ENCODE data around the gene PDZRN3.

PDZRN3 gene

DNA sequence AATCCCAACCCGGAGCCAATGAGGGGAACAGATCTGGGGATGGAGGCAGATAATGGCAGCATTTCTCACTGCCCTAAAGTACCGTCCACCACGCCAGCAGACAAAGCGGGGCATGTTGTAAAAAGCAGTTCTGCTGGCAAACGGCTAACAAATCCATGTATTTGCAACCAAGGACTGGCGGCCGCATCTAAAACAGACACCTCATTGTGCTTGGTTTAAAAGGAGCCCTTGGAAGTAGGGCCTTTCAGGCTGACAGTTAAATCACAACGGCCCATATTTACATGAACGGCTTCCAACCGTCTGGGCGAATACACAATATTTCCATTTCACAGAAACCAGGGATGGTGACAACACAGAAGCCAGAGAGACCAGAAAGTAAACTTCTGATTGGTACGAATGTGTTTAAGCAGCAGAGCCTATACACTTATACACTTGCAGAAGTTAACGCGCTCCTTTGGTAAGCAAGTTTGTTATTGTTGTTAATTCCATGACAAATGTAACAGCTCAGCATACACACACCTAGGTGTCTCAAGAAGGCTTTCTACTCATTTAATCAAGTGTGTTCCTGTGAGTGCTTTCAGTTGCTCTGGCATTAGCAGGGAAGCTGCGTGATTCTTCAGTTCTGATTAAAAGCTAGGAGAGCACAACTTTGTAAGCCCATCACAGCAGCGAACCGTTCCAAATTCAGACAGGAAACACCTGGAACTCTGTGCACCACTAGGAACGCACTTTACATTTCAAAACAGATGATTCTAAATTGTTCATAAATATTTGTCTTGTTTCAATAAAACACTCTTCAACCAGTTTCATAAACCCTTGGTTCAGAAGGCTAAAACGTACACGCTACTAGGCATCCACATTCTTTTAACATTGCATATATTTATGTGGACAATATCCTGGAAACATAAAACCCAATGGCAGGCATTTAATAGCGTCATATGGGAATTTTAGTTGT, 112.9 kb downstream of the PDZRN3 start:
- FAIRE-seq: no peak

DNA sequence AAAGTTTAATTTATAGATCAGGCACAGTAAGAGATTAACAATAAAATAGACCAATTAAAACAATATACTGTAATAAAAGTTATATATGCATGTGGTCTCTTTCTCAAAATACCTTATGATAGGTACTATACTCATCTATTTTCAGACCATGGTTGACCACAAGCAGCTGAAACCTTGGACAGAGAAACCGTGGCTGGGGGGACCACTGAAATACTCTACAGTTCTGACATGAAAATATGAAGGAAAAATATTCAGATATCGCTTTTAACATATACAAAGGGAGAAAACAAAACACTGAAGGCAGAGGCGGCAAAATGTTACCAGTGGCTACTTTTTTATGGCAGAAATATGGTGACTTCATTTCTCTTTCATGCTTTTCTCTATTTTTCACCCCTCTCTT, 114.0 kb downstream of the PDZRN3 start:
- no peak for FAIRE-seq

GRCh38 chr3:73510334-73510733, 114.4 kb downstream of the PDZRN3 start:
- FAIRE-seq: no peak

DNA sequence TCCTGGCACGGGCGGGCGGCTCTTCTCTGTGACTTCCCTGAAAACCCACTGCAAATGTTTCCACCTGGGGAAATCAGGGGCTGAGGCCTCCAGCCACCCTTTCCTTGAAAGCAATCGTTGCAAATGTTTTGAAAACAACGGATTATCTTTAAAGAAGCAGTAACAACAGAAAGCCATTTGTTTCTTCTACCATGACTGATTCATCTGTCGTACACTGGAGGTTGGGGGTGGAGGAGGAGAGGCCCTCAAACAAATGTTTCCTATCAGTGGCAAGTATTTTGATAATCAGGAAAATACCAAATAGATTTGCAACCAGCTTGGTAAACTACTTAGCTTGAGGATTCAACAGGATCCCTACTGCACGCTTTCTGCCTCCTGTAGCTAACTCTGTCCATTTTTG, 114.9 kb downstream of the PDZRN3 start:
- FAIRE-seq: no peak

DNA sequence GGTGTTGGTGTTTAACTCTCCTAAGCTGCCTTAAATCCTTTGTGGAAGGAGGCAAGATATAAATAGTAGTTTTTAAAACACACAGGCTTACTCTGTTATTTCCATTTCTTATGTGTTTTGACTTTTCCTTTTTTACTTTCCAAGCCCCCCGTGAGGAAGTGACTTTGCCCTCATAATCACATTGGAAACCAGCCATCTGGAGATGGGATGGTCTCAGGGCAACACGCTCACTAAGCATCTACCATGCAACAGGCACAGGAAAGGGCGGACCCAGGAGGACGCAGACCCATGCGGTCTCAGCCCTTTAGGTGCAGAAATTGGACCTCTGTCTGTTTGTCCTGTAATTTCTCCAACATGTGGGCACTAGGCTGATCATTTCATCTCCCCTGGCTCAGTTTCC, 115.7 kb downstream of the PDZRN3 start:
- no peak for FAIRE-seq

- peak; percentile 61 for FAIRE-seq
Measured at GRCh38 chr3:73508330-73508954, 116.3 kb downstream of the PDZRN3 start.

DNA sequence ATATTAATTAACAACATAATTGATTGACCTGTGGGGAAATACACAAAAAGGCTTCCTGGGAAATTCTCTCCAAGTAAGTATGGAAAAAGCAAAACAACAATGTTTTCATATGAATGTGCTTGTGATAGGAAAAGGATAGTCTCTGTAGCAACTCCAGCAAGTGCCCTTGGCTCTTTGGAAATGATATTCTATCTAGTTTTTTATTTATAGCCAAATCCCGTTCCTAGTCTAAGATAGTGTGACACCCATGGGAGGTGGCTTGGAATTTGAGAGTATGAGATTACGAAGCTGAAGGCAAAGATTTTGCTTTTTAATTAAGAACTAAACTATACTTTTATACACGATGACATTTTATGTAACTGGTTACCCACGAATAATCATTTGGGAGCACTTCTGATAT, 119.9 kb downstream of the PDZRN3 start:
- no peak for FAIRE-seq

DNA sequence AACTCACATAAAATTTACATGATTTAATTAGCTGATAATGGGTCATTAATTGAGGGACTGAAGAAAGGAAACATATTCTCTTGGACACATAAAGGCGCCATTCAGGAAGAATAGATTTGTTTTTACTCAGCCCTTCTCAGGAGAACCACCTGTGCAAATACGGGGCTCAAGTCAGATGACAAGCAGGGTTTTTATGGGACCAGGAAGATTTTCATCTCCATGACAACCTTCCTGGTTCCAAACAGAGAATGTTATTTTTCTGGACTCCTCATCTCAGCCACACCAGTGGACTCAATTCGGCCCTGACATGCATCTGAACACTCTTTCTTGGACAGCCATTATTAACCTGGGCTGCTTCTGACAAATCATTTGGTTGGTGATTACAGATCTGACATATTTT, 120.5 kb downstream of the PDZRN3 start:
- no peak for FAIRE-seq

DNA sequence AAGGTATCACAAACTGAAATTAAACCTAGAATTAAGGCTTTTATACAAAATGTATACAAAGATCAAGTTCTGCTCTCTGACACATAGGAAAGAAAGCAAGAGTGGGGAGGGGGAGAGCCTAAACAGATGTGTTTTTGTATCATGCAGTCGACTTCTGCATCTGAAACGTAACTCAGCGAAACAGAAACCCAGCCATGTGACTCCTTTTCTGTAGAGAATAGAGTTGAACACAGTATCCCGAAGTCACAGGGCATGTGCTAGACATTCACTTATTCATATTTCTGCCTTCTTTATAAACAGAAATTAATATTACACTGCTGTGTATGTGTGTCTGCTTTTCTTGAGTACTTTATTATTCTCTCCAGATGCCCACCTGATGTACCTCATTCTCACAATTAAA, 121.0 kb downstream of the PDZRN3 start:
- FAIRE-seq: no peak

DNA sequence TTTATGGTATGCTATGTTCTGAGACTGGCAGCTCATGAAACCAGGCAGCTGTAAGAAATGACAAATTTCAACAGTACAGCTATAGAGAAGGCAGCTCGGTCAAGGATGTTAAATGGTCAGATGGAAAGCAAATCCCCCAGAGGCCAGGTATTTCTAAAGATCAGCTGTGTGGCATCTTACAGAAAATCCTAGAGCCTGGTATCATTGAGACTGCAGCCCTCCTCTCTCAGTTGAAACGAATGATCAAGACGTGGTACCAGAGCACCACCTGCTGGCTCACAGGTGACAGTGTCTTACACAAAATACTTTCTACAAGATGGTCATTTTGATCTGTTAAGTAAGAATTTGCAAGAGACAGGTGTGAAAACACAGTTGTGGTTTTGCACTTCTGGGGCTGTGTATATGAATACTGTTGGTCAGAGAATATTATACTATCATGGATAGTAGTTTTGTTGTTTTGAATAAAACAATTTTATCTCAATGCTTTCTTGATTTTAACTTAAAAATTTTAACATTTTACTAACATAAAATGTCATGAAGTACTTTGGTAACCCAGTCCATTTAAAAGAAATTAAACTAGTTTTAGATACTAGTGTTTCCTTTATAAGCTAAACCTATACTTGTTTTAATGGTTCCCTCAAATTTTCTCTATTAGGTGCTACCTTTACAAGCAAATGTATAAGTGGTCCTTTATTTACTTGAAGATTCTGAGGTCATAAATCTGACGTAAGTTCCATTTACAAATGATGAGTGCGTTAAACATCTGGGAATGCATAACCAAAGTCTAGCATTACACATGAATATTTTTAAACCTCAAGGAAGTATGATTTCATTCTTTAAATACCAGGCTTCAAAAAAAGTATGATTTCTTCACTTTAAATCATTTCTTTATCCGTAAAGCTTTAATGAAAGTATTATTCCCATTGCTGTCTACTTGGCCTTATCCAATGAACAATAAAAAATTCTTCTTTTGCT, 121.8 kb downstream of the PDZRN3 start:
- FAIRE-seq: peak; percentile 80

GRCh38 chr3:73500321-73500720, 124.4 kb downstream of the PDZRN3 start:
- no peak for FAIRE-seq

DNA sequence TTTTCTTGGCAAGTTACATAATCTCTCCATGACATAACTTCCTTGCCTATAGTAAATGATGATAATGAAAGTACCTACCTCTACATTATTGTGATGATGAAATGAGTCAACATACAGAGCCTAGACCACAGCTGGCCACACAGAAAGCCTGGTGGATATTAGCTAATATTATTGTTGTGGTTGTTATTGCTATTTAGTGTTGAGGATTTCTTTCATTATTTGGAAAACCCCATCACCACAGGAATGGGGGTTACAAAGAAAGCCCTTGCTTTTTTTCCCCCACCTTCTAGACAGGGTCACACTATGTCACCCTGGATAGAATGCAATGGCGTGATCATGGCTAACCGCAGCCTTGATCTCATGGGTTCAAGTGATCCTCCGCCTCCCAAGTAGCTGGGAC, 125.0 kb downstream of the PDZRN3 start:
- FAIRE-seq: no peak

DNA sequence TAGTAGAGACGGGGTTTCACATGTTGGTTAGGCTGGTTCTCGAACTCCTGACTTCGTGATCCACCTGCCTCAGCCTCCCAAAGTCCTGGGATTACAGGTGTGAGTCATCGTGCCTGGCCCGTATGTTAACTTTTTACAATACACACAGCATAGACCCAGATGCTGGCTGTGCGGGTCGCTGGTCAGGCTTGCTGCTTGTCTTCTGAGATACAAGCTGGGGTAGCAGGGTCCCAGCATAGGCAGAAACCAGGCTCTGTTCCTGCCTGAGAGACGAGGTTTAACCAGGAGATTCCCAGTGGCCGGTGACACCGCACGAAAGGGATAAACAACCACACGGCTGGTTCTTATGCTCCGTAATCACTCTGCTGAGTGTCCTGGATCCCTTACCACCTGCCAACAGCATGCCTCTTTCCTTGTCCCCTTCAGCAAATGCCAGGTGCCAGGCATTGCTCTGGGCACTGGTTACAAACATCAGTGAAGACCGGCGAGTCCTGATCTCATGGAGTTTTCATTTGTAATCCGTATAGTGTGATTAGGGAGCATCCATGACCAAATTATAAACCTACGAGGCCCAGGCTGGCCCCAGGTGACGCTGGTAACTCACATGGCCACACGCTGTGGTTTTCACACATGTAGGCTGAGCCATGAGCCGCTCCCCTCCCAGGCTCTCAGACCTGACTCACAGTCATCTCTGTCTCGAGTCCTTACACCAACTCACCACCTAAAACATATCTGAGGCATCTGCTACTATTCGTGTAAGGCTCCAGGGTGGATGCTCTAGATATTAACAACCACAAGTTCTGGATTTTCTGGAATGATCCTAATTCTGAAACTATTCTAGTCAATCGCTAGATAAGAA, 125.7 kb downstream of the PDZRN3 start:
- no peak for FAIRE-seq

- no peak for FAIRE-seq
Measured at GRCh38 chr3:73497646-73498406, 126.9 kb downstream of the PDZRN3 start.

DNA sequence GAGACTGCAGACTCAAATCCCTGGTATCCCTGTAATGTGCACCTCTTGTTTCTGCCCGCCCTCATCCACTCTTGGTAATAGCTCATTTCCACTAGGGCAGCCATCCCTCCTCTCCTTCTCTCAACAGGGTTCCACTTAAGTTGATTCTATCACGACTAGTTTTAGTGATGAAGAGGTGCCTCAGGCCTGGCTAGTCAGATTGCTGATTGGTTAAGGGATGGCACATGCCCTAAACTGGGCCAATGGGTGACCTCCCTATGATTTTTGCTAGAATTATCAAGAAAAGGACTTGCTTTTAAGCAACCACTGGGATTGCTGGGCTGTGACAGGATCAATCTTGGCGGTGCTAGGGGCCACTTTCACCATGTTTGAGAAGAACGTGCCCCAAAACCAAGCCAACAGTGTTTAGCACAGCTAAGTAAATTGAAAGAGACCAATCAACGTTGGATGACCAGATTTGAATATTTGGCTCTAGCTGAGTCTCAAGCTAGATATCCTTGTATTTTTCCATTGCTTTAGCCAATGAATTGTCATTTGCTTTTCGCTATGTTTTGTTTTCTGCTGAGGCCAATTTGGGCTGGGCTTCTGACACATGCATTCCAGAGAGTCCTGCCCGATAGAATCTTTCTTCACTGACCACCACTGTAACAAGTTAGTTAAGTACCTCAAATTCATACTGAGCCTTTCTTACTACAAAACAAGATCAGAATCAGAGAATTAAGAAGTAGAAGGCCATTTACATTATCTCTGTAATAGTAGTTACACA, 131.0 kb downstream of the PDZRN3 start:
- no peak for FAIRE-seq

DNA sequence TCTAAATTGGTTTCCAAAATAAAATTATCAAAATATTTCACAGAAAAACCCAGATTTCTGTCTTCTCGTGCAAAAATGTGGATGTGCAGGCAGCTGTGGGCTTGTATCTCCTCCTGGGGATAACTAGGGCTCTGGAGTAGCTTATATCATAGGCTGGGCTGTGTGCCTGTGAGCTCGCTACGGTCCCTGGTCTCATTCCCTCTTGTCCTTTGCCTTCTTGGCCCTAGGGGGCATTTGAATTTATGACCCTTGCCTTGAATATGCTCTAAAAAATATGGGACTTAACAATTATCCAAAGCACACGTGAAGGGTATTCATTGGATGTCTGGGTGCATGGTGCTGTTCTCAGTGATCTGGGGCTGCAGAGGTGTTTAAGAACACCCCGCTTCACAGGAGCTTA, 132.6 kb downstream of the PDZRN3 start:
- FAIRE-seq: no peak

DNA sequence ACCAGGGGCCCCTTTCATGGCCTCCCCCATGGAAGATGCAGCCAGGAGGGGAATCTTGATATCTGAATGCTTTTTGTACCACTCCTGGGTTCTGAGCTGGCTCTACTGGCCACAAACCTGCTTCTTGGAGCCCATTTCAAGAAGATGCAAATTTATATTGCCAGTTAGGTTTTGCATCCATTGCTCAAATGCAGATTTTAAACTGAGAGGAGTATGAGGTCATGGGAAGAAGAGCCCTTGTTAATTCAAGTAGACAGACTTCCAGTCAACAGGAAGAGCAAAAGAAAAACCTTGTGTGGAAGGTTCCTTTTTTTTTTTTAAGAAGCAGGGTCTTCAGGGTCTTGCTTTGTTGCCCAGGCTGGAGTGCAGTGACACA, 133.5 kb downstream of the PDZRN3 start:
- FAIRE-seq: no peak

DNA sequence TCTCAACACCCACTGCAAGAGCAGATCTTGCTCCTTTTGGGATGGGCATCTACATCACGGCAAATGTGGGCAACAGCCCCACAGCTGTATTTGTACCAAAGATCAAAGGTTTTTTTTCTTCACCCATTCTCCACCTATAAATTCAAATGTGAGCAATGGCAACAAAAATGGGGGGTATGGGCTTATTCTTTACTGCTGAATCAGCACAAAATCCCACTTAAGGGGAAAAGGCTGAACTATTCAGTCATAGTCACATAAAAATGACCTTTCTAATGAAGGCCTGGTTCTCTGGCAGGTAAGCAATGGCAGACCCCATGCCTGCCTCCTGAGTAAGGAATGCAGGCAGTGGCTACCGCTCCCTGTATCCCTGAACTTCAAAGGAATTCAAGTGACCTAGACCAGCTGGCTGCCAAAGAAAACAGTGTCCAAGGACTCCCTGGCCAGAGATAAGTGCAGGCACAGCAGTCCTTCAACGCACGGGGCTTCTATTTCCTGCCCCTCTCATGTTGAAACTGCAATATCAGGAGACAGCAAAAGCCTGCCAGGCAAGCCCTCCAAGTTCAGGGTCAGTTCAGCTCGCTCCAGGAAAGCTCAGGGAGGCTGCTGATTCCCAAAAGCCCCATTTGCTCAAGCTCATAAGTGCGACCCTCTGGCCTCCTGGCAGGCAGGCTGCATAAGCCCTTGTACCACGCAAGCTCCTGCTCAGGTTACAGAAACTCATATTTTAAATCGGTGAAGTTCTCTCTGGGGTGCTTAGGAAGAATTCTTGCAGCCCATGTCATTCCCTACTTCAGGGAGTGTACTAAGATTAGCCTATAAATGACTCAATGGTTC, 134.1 kb downstream of the PDZRN3 start:
- no peak for FAIRE-seq

DNA sequence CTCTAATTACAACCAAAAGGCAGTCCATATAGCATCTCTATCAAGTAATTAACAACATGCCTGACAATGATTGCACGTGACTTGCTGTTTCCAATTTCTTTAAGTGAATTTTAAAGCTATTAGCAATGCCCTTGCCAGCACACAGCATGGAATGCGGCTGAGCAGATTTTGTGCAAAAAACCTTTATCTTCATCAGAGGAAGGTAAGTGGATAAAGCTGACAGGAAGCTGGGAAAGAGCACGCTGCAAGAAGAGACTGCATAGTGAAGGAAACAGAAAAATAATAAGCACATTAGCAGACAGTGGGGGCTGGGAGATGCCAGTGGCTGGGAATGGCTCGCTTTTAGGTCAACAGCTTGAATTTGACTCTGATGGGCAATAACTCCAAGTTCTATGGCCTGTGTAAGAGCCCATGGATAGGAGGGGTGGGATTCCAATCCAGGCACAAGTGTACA, 138.8 kb downstream of the PDZRN3 start:
- FAIRE-seq: no peak

Data from endometrium (tissue), 2 donors.